ENCODE results near the gene SLC5A2.

The SLC5A2 gene

GRCh38 chr16:31471875-31472708 is 10.8 kb upstream of the SLC5A2 start, which contains the start of gene TGFB1I1:
TSS of gene TGFB1I1 (plus strand) at chr16:31472152. CDS start at chr16:31472189, 37 bp downstream.
- H3K4me3 ChIP-seq (ENCODE audit: low read length): peak within 1 kb of the TSS; percentile 87
- no peaks in the 10 kb centered on the region for H3K9me3 ChIP-seq (ENCODE audit: control insufficient read depth, low read length)
- peak; percentile 90 for DNase-seq (ENCODE audit: low read depth)
- H3K36me3 ChIP-seq (ENCODE audit: control insufficient read depth, insufficient read depth, low read length, severe bottlenecking): peaks cover 14% of the 10 kb centered on the region
- peak within 1 kb of the TSS; percentile 94 for H3K9ac ChIP-seq (ENCODE audit: low read length)
- H3K4me1 ChIP-seq (ENCODE audit: control insufficient read depth, insufficient read depth, low read length): peaks cover 27% of the 10 kb centered on the region
- no peaks in the 10 kb centered on the region for H3K27me3 ChIP-seq (replicated peaks; ENCODE audit: control insufficient read depth, insufficient read depth, low read length)

GRCh38 chr16:31472709-31473203 is 10.2 kb upstream of the SLC5A2 start:
- Histone ChIP-seq H3K9me3 (ENCODE audit: control insufficient read depth, low read length) (no peaks in the 10 kb centered on the region), H3K4me3 (ENCODE audit: low read length) (peak overlapping the region; percentile 87), H3K9ac (ENCODE audit: low read length) (peak overlapping the region; percentile 94), H3K27me3 (replicated peaks; ENCODE audit: control insufficient read depth, insufficient read depth, low read length) (no peaks in the 10 kb centered on the region), H3K36me3 (ENCODE audit: control insufficient read depth, insufficient read depth, low read length, severe bottlenecking) (peaks cover 16% of the 10 kb centered on the region), H3K4me1 (ENCODE audit: control insufficient read depth, insufficient read depth, low read length) (peaks cover 27% of the 10 kb centered on the region)
- DNase-seq (ENCODE audit: low read depth): peak; percentile 89

- Histone ChIP-seq H3K4me1 (ENCODE audit: control insufficient read depth, insufficient read depth, low read length) (peaks cover 27% of the 10 kb centered on the region), H3K27me3 (replicated peaks; ENCODE audit: control insufficient read depth, insufficient read depth, low read length) (no peaks in the 10 kb centered on the region)
These were observed 9.5 kb upstream of the SLC5A2 start for GRCh38 chr16:31473264-31473984.

GRCh38 chr16:31474173-31474714 is 8.7 kb upstream of the SLC5A2 start:
- Histone ChIP-seq H3K36me3 (ENCODE audit: control insufficient read depth, insufficient read depth, low read length, severe bottlenecking) (peaks cover 21% of the 10 kb centered on the region), H3K9ac (ENCODE audit: low read length) (peak overlapping the region; percentile 19), H3K27me3 (replicated peaks; ENCODE audit: control insufficient read depth, insufficient read depth, low read length) (no peaks in the 10 kb centered on the region), H3K4me3 (ENCODE audit: low read length) (no peak overlapping the region), H3K9me3 (ENCODE audit: control insufficient read depth, low read length) (no peaks in the 10 kb centered on the region), H3K4me1 (ENCODE audit: control insufficient read depth, insufficient read depth, low read length) (peaks cover 27% of the 10 kb centered on the region)
- peak; percentile 25 for DNase-seq (ENCODE audit: low read depth)

More at GRCh38 chr16:31473264-31473984, 9.5 kb upstream of the SLC5A2 start:
- DNase-seq (ENCODE audit: low read depth): no peak
- Histone ChIP-seq H3K9me3 (ENCODE audit: control insufficient read depth, low read length) (no peaks in the 10 kb centered on the region), H3K36me3 (ENCODE audit: control insufficient read depth, insufficient read depth, low read length, severe bottlenecking) (peaks cover 21% of the 10 kb centered on the region), H3K9ac (ENCODE audit: low read length) (no peak overlapping the region), H3K4me3 (ENCODE audit: low read length) (peak overlapping the region; percentile 87)

GRCh38 chr16:31474773-31475738 is 7.9 kb upstream of the SLC5A2 start:
- H3K4me3 ChIP-seq (ENCODE audit: low read length): no peak overlapping the region
- peaks cover 21% of the 10 kb centered on the region for H3K36me3 ChIP-seq (ENCODE audit: control insufficient read depth, insufficient read depth, low read length, severe bottlenecking)
- H3K9me3 ChIP-seq (ENCODE audit: control insufficient read depth, low read length): no peaks in the 10 kb centered on the region
- no peaks in the 10 kb centered on the region for H3K27me3 ChIP-seq (replicated peaks; ENCODE audit: control insufficient read depth, insufficient read depth, low read length)
- H3K4me1 ChIP-seq (ENCODE audit: control insufficient read depth, insufficient read depth, low read length): peaks cover 27% of the 10 kb centered on the region
- H3K9ac ChIP-seq (ENCODE audit: low read length): peak overlapping the region; percentile 19
- no peak for DNase-seq (ENCODE audit: low read depth)

- Histone ChIP-seq H3K4me3 (ENCODE audit: low read length) (no peak overlapping the region), H3K9me3 (ENCODE audit: control insufficient read depth, low read length) (no peaks in the 10 kb centered on the region), H3K9ac (ENCODE audit: low read length) (no peak overlapping the region), H3K36me3 (ENCODE audit: control insufficient read depth, insufficient read depth, low read length, severe bottlenecking) (peaks cover 21% of the 10 kb centered on the region), H3K27me3 (replicated peaks; ENCODE audit: control insufficient read depth, insufficient read depth, low read length) (peaks cover 3% of the 10 kb centered on the region), H3K4me1 (ENCODE audit: control insufficient read depth, insufficient read depth, low read length) (peaks cover 27% of the 10 kb centered on the region)
- DNase-seq (ENCODE audit: low read depth): no peak
These were observed 7.0 kb upstream of the SLC5A2 start for GRCh38 chr16:31475946-31476302.

GRCh38 chr16:31476303-31477219 is 6.4 kb upstream of the SLC5A2 start:
- Histone ChIP-seq H3K36me3 (ENCODE audit: control insufficient read depth, insufficient read depth, low read length, severe bottlenecking) (peaks cover 21% of the 10 kb centered on the region), H3K4me1 (ENCODE audit: control insufficient read depth, insufficient read depth, low read length) (peaks cover 22% of the 10 kb centered on the region), H3K27me3 (replicated peaks; ENCODE audit: control insufficient read depth, insufficient read depth, low read length) (peaks cover 8% of the 10 kb centered on the region), H3K4me3 (ENCODE audit: low read length) (no peak overlapping the region), H3K9ac (ENCODE audit: low read length) (no peak overlapping the region), H3K9me3 (ENCODE audit: control insufficient read depth, low read length) (no peaks in the 10 kb centered on the region)
- no peak for DNase-seq (ENCODE audit: low read depth)

GRCh38 chr16:31477220-31478216 is 5.4 kb upstream of the SLC5A2 start:
- Histone ChIP-seq H3K9ac (ENCODE audit: low read length) (no peak overlapping the region), H3K4me1 (ENCODE audit: control insufficient read depth, insufficient read depth, low read length) (peaks cover 17% of the 10 kb centered on the region), H3K27me3 (replicated peaks; ENCODE audit: control insufficient read depth, insufficient read depth, low read length) (peaks cover 8% of the 10 kb centered on the region), H3K4me3 (ENCODE audit: low read length) (no peak overlapping the region), H3K36me3 (ENCODE audit: control insufficient read depth, insufficient read depth, low read length, severe bottlenecking) (peaks cover 21% of the 10 kb centered on the region), H3K9me3 (ENCODE audit: control insufficient read depth, low read length) (no peaks in the 10 kb centered on the region)
- DNase-seq (ENCODE audit: low read depth): no peak

GRCh38 chr16:31478956-31479355 is 4.0 kb upstream of the SLC5A2 start:
- DNase-seq (ENCODE audit: low read depth): no peak
- Histone ChIP-seq H3K4me1 (ENCODE audit: control insufficient read depth, insufficient read depth, low read length) (peaks cover 7% of the 10 kb centered on the region), H3K27me3 (replicated peaks; ENCODE audit: control insufficient read depth, insufficient read depth, low read length) (peaks cover 12% of the 10 kb centered on the region), H3K36me3 (ENCODE audit: control insufficient read depth, insufficient read depth, low read length, severe bottlenecking) (peaks cover 21% of the 10 kb centered on the region), H3K9me3 (ENCODE audit: control insufficient read depth, low read length) (no peaks in the 10 kb centered on the region), H3K4me3 (ENCODE audit: low read length) (no peak overlapping the region), H3K9ac (ENCODE audit: low read length) (no peak overlapping the region)

Data from adipocyte (in vitro differentiated cells).